NCI-H2227 treated with DMSO at 0.1 percent for 48 hours (cell line): ENCODE results near the gene SIGMAR1.

ENCODE experiments used
- DNase-seq: peaks from one replicate; lab custom pipeline; 2025; lab: John Stamatoyannopoulos, UW

The SIGMAR1 gene

GRCh38 chr9:34630402-34631154 lies 7.0 kb downstream of the SIGMAR1 start:
- no peak for DNase-seq

- DNase-seq = no peak
Observed at GRCh38 chr9:34629491-34629808, 8.1 kb downstream of the SIGMAR1 start.

DNA sequence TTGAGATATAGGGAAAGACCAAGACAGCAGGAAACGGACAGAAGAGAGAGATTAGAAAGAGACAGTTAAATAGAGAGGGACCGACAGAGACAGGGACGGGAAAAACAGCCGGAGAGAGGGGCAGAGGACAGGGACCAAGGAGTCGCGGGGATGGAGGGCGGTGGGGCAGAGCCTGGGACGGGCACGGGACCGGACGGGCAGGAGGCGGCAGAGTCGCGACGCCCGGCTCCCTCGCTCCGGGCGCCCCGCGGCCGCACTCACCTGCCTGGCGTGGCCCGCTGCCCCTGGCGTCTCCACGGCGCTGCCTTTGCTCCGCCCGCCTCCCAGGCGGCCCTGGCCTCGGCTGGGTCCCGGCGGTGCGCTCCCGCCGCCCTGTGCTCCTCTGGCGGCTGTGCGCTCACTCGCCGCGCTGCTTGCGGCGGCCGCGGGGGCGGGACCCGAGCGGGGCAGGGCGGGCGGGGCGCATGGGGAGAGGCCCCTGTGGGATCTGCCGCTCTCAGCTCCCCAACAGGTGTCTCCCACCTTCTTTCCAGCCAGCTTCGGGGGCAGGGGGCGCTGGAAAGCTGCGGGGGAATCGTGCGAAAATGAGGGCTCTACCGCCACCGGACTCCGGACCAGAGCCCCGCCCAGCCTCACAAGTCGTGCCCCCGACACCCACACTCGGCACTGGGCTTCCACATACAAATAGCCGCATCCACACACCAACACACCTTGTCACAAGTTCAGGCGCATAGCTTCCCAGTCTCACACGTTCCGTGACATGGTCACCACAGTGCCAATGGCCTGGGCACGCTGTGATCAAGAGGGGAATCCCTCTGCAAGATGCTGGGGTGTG lies 8.7 kb downstream of the SIGMAR1 start, which contains the start of gene ARID3C:
TSS of gene ARID3C (minus strand) at position 411 of the 835 bp plus-strand sequence. CDS start 1,052 bp downstream, outside the sequence.
- DNase-seq = no peak

- no peak for DNase-seq
Observed at GRCh38 chr9:34627716-34628655, 9.6 kb downstream of the SIGMAR1 start.

GRCh38 chr9:34625186-34625486 lies 12.5 kb downstream of the SIGMAR1 start:
- DNase-seq = no peak

- DNase-seq = no peak
Observed at GRCh38 chr9:34624475-34625185, 13.0 kb downstream of the SIGMAR1 start.

- no peak for DNase-seq
Observed at GRCh38 chr9:34623374-34624235, 14.0 kb downstream of the SIGMAR1 start.

- DNase-seq = peak; percentile 87
Observed at GRCh38 chr9:34620061-34620994, 17.3 kb downstream of the SIGMAR1 start, which contains the start of gene DCTN3. DCTN3 (minus strand) TSS chr9:34620495; CDS start chr9:34620464, 31 bp downstream.

DNA sequence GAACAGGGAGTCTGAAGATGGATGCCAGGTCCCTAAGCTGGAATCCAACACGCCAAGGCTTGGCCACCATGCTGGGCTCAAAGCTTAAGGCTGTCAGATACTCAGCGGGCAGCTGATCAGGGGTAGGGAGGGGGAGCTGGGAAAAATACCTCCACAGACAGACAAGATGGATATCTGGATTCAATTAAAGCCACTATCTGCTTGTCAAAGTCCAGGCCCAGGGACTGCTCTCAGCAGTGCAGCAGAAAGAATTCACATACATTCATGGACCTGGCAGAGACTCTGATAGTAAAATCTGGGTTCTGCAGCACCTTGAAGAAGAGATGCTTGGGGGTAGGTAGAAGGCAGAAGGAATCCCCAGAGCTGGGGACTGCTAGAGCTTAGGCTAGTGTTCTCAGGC lies 22.5 kb downstream of the SIGMAR1 start:
- no peak for DNase-seq

DNA sequence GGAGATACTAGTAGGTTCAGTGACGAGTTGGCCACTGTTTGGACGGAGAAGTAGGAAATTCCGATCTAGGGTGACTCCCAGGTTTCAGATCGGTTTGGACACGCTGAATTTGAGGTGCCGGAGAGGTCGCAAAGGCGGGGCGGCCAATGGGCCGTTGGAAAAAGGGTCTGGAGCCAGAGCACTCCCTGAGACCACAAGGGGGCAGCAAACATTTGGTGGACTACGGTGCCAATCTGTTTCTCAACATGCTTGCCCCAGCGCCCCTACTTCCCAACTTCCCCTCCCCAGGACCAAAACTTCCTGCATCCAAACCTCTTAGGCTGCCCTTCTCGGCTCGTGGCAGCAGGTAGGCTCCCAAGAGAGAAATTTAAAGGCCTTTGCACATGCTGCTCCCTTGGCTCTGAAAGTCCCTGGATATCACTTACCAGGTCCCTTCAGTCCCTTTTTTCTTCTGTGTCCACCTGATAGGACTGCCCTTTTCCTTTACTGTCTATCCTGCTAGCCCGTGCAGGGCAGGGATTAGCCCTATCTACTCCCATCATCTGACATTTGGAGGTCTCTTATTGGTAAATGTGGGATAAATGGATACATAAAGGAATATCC lies 24.7 kb downstream of the SIGMAR1 start:
- peak; percentile 29 for DNase-seq

GRCh38 chr9:34611811-34612787 lies 25.5 kb downstream of the SIGMAR1 start, which contains the start of gene RPP25L:
RPP25L (minus strand) TSS chr9:34612097; CDS start chr9:34611296, 801 bp downstream.
- DNase-seq = peak; percentile 71

DNA sequence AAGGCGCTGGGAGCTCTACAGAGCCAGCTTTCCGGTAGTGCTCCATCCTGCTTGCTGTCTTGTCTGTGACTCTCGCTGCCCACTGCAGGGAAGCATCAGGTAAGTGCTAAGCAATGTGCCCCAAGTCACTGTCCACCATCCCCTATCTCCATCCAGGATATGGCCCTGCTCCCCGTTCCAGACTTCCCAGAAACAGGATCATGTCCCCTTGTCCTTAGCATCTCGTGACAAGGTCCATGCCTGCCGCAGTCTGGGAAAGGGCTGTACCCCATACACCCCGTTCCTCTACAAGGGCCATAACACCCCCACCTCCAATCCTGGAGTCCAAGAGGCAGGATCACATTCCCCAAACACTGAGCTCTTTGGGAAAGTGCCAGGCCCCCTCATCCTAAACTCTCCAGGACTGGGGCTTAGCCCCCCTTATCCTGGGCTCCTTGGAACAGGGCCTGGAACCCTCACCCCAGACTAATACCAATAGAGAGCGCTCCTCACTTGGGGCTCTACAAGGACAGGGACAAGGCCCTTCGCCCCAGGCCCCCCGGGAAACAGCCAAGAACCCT lies 26.3 kb downstream of the SIGMAR1 start:
- DNase-seq = no peak

DNA sequence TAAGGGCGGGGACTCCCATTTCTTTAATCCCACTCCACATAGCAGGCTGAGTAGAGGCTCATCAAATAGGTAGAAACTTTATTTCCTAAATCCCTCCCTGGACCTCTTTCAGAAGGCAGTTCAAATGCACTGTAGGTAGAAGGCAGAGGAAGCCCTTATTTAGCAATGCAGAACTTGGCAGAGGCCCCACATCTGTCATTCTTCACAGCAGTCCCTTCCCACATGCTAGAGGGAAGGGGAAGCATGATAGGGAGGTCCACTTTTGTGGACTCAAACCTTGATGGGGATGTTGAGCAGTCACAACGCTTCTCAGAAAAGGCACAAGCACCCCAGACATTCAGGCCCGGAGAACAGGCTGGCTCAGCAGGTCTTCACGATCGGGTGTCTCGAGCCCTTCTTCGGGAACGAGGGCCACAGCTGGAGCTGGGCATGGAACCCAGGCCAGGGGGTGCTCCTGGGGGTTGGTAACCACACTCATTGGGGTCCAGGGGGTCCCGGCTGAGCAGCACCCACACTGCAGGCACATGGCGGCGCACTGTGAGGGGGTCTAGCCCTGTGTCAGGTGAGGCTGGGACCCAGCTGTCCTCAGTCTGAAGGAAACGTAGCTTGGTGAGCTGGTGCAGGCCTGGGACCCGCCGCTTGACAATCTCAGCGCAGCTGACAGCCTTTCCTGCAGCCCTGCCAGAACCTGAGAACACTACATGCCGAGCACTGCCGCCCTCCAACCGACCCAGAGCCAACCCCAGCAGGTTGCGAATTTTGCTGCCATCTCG lies 27.0 kb downstream of the SIGMAR1 start:
- DNase-seq = no peak

DNA sequence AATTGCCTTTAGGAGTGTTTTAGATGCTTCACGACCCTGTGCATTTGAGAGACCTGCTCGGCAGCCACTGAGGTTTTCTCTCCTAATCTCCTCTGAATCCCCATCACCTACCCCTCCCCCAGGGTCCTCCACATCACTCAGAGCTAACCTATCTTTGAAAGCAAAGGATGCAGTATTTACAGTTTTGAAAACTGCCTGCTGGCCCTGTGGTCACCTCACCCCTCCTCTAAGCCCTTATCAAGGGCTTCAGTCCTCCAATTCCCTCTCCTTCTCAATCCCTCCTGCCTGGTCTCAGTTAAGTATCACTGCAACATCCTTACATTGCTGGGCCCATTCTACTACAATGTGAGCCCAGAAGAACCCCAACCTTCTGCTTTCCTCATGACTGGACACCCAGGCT lies 30.3 kb downstream of the SIGMAR1 start:
- DNase-seq = peak; percentile 8

GRCh38 chr9:34606905-34607304 lies 30.7 kb downstream of the SIGMAR1 start:
- no peak for DNase-seq

GRCh38 chr9:34606190-34606589 lies 31.4 kb downstream of the SIGMAR1 start:
- no peak for DNase-seq
